GM23248 (cell line): Measurements from ENCODE around the gene CEP131. TPM values are rescaled to one million over a fixed set of nuclear protein-coding genes. Genes with fewer than 3 reads are reported as not detected.
A peak's percentile ranks its signal among the peaks of the same experiment; 100 is the strongest.

Experiments used
- DNase-seq: peaks from one replicate; pipeline ENCODE4 v3.0.0-alpha.2; 2015
- H2AFZ ChIP-seq: fragments of 200-600 bp; sonication (generic); 2 replicates; pipeline ENCODE4 v1.6.1; 2016; ENCODE audit warnings: antibody characterized with exemption
- H3F3A ChIP-seq: fragments of 200-600 bp; sonication (generic); 2 replicates; pipeline ENCODE4 v1.6.1; 2016; ENCODE audit warnings: mild to moderate bottlenecking, antibody characterized with exemption, mixed run types; ENCODE audit not compliant: insufficient read depth
- H3K27ac ChIP-seq: fragments of 200-600 bp; sonication (generic); 2 replicates; pipeline ENCODE4 v1.5.1; 2016; ENCODE audit warnings: mild to moderate bottlenecking
- H3K27me3 ChIP-seq: fragments of 200-600 bp; sonication (generic); replicated peaks from 2 replicates; pipeline ENCODE4 v1.6.1; 2016; ENCODE audit warnings: mild to moderate bottlenecking; ENCODE audit not compliant: insufficient read depth
- H3K36me3 ChIP-seq: fragments of 200-600 bp; sonication (generic); 2 replicates; pipeline ENCODE4 v1.6.1; 2016; ENCODE audit warnings: low read depth, mild to moderate bottlenecking
- H3K4me1 ChIP-seq: fragments of 200-600 bp; sonication (generic); 2 replicates; pipeline ENCODE4 v1.6.1; 2016; ENCODE audit warnings: mild to moderate bottlenecking; ENCODE audit not compliant: insufficient read depth
- H3K4me2 ChIP-seq: fragments of 200-600 bp; sonication (generic); one replicate; pipeline ENCODE4 v1.6.1; 2016; ENCODE audit warnings: mild to moderate bottlenecking; ENCODE audit not compliant: unreplicated experiment
- H3K4me3 ChIP-seq: fragments of 200-600 bp; sonication (generic); 2 replicates; pipeline ENCODE4 v1.5.1; 2016; ENCODE audit warnings: mild to moderate bottlenecking
- H3K79me2 ChIP-seq: fragments of 200-600 bp; sonication (generic); 2 replicates; pipeline ENCODE4 v1.6.1; 2016; ENCODE audit warnings: mild to moderate bottlenecking; ENCODE audit not compliant: insufficient read depth
- H3K9ac ChIP-seq: fragments of 200-600 bp; sonication (generic); 2 replicates; pipeline ENCODE4 v1.6.1; 2016; ENCODE audit warnings: mild to moderate bottlenecking
- H3K9me2 ChIP-seq: fragments of 200-600 bp; sonication (generic); 2 replicates; pipeline ENCODE4 v1.6.1; 2016; ENCODE audit warnings: mixed run types, mild to moderate bottlenecking, moderate library complexity; ENCODE audit not compliant: insufficient read depth
- H3K9me3 ChIP-seq: fragments of 200-600 bp; sonication (generic); one replicate; pipeline ENCODE4 v1.6.1; 2017; ENCODE audit warnings: low read depth
- H4K20me1 ChIP-seq: fragments of 200-600 bp; sonication (generic); 2 replicates; pipeline ENCODE4 v1.6.0; 2016; ENCODE audit not compliant: insufficient read depth
- EZH2 ChIP-seq: fragments of 200-600 bp; sonication (generic); IDR thresholded peaks from 2 replicates; pipeline ENCODE4 v1.6.1; 2018; ENCODE audit warnings: antibody characterized with exemption, mild to moderate bottlenecking; ENCODE audit not compliant: insufficient read depth, poor library complexity, severe bottlenecking
- EZH2phosphoT487 ChIP-seq: fragments of 200-600 bp; sonication (generic); IDR thresholded peaks from 2 replicates; pipeline ENCODE4 v1.6.1; 2018; ENCODE audit warnings: antibody characterized with exemption, moderate library complexity, mild to moderate bottlenecking, low read depth; ENCODE audit not compliant: insufficient read depth
- WGBS, 2 experiments: methylation state at CpG; one replicate each; pipeline ENCODE4 v1.1.6; 2015 to 2017; ENCODE audit warnings: low lambda C conversion rate in 2 of 2, low coverage in 1 of 2; ENCODE audit errors: missing lambda C conversion rate in 2 of 2; 5-methylcytosine and 5-hydroxymethylcytosine counted together
- in situ Hi-C: fragments of 300-500 bp; cut with MboI; formaldehyde crosslinking; loops from 2 replicates; pipeline ENCODE4 v1.15.0; 2020
- polyA plus RNA-seq: library from polyadenylated mRNA; unstranded; fragments of >200 nt; fragmentation: Nextera tagmentation; extraction: Ambion mirVana; gene quantifications from 2 replicates; pipeline ENCODE4 v1.2.1, GENCODE V29; 2016
- total RNA-seq: library from RNA; depleted of rRNA; stranded (reverse); fragments of >200 nt; shearing (Covaris generic); gene quantifications from 2 replicates; pipeline ENCODE4 v1.2.3, GENCODE V29; 2014

The CEP131 gene
- total and polyA plus RNA-seq, 2 experiments from 2014 or later, result 5.6 to 8.0 TPM

GRCh38 chr17:81258292-81258691 is 35.5 kb upstream of the CEP131 start:
- Histone ChIP-seq H3K27me3 (no peaks in the 10 kb centered on the region), H2AFZ (no peak overlapping the region), H3K4me3 (no peak overlapping the region), H4K20me1 (no peaks in the 10 kb centered on the region), H3K36me3 (no peaks in the 10 kb centered on the region), H3K4me1 (no peaks in the 10 kb centered on the region), H3K9me2 (no peaks in the 10 kb centered on the region), H3K9ac (no peak overlapping the region), H3K4me2 (no peak overlapping the region), H3F3A (no peaks in the 10 kb centered on the region), H3K79me2 (peaks cover 7% of the 10 kb centered on the region; the same call in 1 of the 2 replicates), H3K9me3 (no peaks in the 10 kb centered on the region), H3K27ac (no peak overlapping the region)
- no peak for DNase-seq
- TF ChIP-seq EZH2phosphoT487, result no peak
- TF ChIP-seq EZH2, result no peak
- in situ Hi-C loops, result no loop called here
- WGBS, 2 experiments, result 88 to 93% methylated on average over 20 of the region's 20 CpGs

- Histone ChIP-seq H3K36me3 (no peaks in the 10 kb centered on the region), H3K79me2 (peaks cover 7% of the 10 kb centered on the region; the same call in 1 of the 2 replicates), H4K20me1 (no peaks in the 10 kb centered on the region), H3K4me3 (no peak overlapping the region), H3K9ac (no peak overlapping the region), H3K4me1 (no peaks in the 10 kb centered on the region), H3K9me3 (no peaks in the 10 kb centered on the region), H3F3A (no peaks in the 10 kb centered on the region), H2AFZ (no peak overlapping the region), H3K4me2 (no peak overlapping the region), H3K9me2 (no peaks in the 10 kb centered on the region), H3K27me3 (no peaks in the 10 kb centered on the region), H3K27ac (no peak overlapping the region)
- no peak for DNase-seq
- no peak for TF ChIP-seq EZH2phosphoT487
- no peak for TF ChIP-seq EZH2
- in situ Hi-C loops, result no loop called here
- 96 to 98% methylated on average over 18 to 19 of the region's 19 CpGs for WGBS, 2 experiments
These were observed 34.8 kb upstream of the CEP131 start for GRCh38 chr17:81257533-81257932.

DNA sequence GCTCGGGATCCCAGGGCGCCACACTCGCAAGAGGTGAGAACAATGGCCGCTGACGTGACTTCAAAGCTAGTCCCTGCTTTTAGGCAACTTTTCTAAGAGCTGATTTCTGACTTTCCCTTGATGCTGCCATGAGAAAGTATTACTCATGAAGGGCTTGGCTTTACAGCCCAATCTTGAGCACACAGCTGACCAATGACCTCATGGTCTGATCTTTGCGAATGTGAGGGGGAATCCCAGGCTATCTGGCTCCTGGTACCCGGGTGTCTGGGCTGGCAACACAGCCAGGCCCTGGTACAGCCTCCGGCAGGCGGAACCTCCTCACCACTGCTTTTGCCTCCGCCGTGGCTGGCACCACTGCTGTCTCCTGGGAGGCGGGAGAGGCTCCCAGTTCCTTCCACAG is 33.9 kb upstream of the CEP131 start:
- Histone ChIP-seq H3K27me3 (no peaks in the 10 kb centered on the region), H3K36me3 (no peaks in the 10 kb centered on the region), H2AFZ (no peak overlapping the region), H3K9me3 (no peaks in the 10 kb centered on the region), H4K20me1 (no peaks in the 10 kb centered on the region), H3K4me2 (no peak overlapping the region), H3F3A (no peaks in the 10 kb centered on the region), H3K27ac (no peak overlapping the region), H3K4me3 (no peak overlapping the region), H3K9me2 (no peaks in the 10 kb centered on the region), H3K79me2 (peaks cover 7% of the 10 kb centered on the region; the same call in 1 of the 2 replicates), H3K4me1 (no peaks in the 10 kb centered on the region), H3K9ac (no peak overlapping the region)
- TF ChIP-seq EZH2phosphoT487 (no peak), EZH2 (no peak)
- WGBS, 2 experiments, result 80 to 81% methylated on average over 12 of the region's 12 CpGs
- DNase-seq, result peak; percentile 73
- in situ Hi-C loops, result no loop called here

DNA sequence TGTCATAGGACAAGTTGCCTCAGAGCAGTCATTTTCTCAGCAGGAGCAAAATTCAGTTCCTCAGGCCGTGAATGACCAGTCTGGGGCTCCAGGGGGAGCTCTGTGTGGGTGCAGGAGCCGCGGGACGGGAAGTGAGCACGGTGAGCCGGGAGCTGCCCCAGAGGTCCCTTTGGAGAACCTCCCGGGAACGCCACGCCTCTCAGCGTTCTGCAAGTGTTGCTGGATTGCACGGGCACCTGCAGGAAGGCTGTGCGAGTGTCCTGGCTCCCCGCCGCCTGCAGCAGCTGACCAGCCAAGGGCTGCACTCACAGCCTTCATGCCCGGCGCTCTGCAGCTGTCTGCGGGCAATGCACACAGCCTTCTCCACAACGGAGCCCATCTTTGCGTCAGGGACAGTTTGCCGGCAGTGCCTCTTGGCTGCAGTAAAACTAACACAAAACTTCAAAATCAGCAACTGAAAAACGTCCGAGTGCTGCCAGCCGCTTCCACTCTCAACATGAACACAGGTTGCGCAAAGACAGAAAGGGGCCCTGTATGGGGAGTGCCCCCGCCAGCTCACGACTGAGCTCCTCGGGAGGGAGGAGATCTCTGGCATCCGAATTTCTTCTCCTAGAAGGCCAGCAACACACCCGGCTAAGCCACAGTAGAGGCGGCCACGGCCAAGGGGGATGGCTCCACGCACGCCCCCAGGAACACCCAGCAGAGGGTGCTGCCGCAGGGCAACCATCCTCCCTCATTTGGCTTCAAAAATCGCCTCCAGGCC is 32.4 kb upstream of the CEP131 start:
- H3K9me3 ChIP-seq, result no peaks in the 10 kb centered on the region
- H3K9ac ChIP-seq, result 0 out of 2 replicates have a peak overlapping the region, but pooled peaks have one; percentile 41
- no peaks in the 10 kb centered on the region for H3K4me1 ChIP-seq
- H3K4me2 ChIP-seq, result no peak overlapping the region
- DNase-seq, result peak; percentile 83
- H4K20me1 ChIP-seq, result no peaks in the 10 kb centered on the region
- no peaks in the 10 kb centered on the region for H3K36me3 ChIP-seq
- H3K4me3 ChIP-seq, result 0 out of 2 replicates have a peak overlapping the region, but pooled peaks have one; percentile 3
- WGBS, 2 experiments, result 38 to 41% methylated on average over 35 of the region's 35 CpGs
- in situ Hi-C loops, result no loop called here
- H3F3A ChIP-seq, result no peaks in the 10 kb centered on the region
- peak overlapping the region; percentile 40; the same call in 1 of the 2 replicates for H3K27ac ChIP-seq
- TF ChIP-seq EZH2 (no peak), EZH2phosphoT487 (no peak)
- no peak overlapping the region for H2AFZ ChIP-seq
- H3K79me2 ChIP-seq, result peaks cover 7% of the 10 kb centered on the region; the same call in 1 of the 2 replicates
- no peaks in the 10 kb centered on the region for H3K9me2 ChIP-seq
- H3K27me3 ChIP-seq, result no peaks in the 10 kb centered on the region
